Measurements from ENCODE around the gene AMBN.

DNA sequence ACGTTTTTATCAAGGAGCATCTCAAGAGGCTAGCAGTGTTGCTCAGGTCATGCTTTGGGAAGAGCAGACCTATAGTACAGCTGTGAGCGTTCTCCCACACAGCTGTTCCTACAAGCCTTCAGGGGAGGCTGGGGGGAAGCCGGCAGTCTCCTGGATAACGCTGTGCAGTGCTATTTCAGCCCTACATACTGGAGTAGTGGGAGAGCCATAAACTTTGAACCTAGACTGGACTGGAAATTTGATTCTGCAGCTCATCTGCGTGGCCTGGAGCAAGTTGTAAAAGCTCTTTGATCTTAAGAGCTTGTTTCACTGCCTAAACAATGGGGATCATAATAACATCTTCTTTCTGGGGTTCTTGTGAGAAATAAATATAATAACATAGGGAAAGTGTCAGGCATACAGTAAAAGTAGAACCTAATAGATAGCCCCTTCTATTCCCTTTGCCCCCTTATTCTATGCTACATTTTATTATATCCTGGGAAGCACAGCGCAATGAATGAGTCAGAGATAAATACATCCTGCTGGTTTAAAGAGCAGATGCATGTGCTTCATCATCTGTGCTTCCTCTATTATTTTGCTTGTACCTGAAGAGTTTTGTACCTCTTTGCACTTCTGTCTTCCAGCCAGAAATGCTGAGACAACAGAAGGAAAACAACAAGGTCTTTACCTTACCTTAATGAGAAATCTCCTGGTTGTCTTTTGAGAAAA, 14.7 kb upstream of the AMBN start:
- TF ChIP-seq EZH2phosphoT487 (IDR thresholded peaks at IDR 0.05; ENCODE audit: borderline replicate concordance) (no peak), POLR2AphosphoS5 (IDR thresholded peaks at IDR 0.05; ENCODE audit: low read depth, low read length) (no peak)
